Endothelial cell of umbilical vein (primary cell): ENCODE measurements around the gene ZNF37A. TPM values are rescaled to one million over a fixed set of nuclear protein-coding genes. Genes with fewer than 3 reads are reported as not detected.

Experiments
- BruUV-seq: library from RNA; stranded (reverse); fragments of 400-500 nt; replicated peaks from 2 replicates; lab custom pipeline; 2021; lab: Mats Ljungman, UMichigan
- CTCF ChIA-PET: fragments of 300-600, 350-600 bp; sonication (Branson Sonifier 250); formaldehyde crosslinking; loops from one replicate; lab custom pipeline; 2021; ENCODE audit warnings: antibody characterized with exemption, inconsistent platforms; lab: Charles Lee
- POLR2A ChIA-PET: fragments of 300-600, 350-600 bp; sonication (Branson Sonifier 250); formaldehyde crosslinking; loops from one replicate; lab custom pipeline; 2021; ENCODE audit warnings: antibody characterized with exemption, inconsistent platforms; lab: Charles Lee
- DNase-seq: peaks from one replicate; pipeline ENCODE4 v3.0.0-alpha.2; 2011; ENCODE audit warnings: low read depth, low spot score
- FAIRE-seq: peaks from 2 replicates; lab custom pipeline; 2011; peaks lifted over from hg19 to GRCh38; lab: Jason Lieb, UNC
- H2AFZ ChIP-seq: 2 replicates; pipeline ENCODE4 v1.6.0; 2012; ENCODE audit warnings: low read depth, low read length, control low read depth, inconsistent platforms
- H3K27ac ChIP-seq: 2 replicates; pipeline ENCODE4 v1.5.1; 2011; ENCODE audit warnings: low read depth, mild to moderate bottlenecking, control low read depth, low read length, moderate library complexity; ENCODE audit not compliant: insufficient read depth
- H3K27me3 ChIP-seq, 2 experiments: 2 replicates each; pipeline versions ENCODE4 v1.6.0 to v1.6.1; 2011; ENCODE audit warnings: low read length in 2 of 2, mixed read lengths in 1 of 2; ENCODE audit not compliant: control insufficient read depth in 2 of 2, insufficient read depth in 2 of 2
- H3K36me3 ChIP-seq, 2 experiments: 2 replicates in 1 of 2; 3 replicates in 1 of 2; pipeline ENCODE4 v1.5.1; 2011; ENCODE audit warnings: low read length in 2 of 2, mild to moderate bottlenecking in 1 of 2, moderate library complexity in 1 of 2; ENCODE audit not compliant: control insufficient read depth in 2 of 2, insufficient read depth in 2 of 2; ENCODE audit errors: extremely low read depth in 1 of 2
- H3K4me1 ChIP-seq: 3 replicates; pipeline ENCODE4 v1.5.1; 2011; ENCODE audit warnings: mild to moderate bottlenecking, low read length; ENCODE audit not compliant: control insufficient read depth, insufficient read depth; ENCODE audit errors: extremely low read depth
- H3K4me2 ChIP-seq: 2 replicates; pipeline ENCODE4 v1.6.1; 2011; ENCODE audit warnings: low read length, control low read depth, mixed read lengths; ENCODE audit not compliant: insufficient read depth
- H3K4me3 ChIP-seq, 3 experiments: fragments of 200-600 bp in 1 of 3; sonication (generic), shearing (Covaris generic) in 1 of 3; replicated peaks in 1 of 3; 2 replicates each; pipeline ENCODE4 v1.5.1; 2011 to 2016; ENCODE audit warnings: control low read depth in 3 of 3, low read length in 3 of 3, mild to moderate bottlenecking in 2 of 3, inconsistent platforms in 1 of 3, low read depth in 1 of 3, moderate library complexity in 1 of 3; ENCODE audit not compliant: insufficient read depth in 1 of 3
- H3K79me2 ChIP-seq: 2 replicates; pipeline ENCODE4 v1.6.0; 2012; ENCODE audit warnings: low read length, inconsistent platforms; ENCODE audit not compliant: control insufficient read depth, insufficient read depth
- H3K9ac ChIP-seq: replicated peaks from 2 replicates; pipeline ENCODE3; 2011; ENCODE audit warnings: low read length, control low read depth; ENCODE audit not compliant: insufficient read depth; ENCODE audit errors: extremely low read depth
- H3K9me1 ChIP-seq: replicated peaks from 3 replicates; pipeline ENCODE4 v1.6.0; 2011; ENCODE audit warnings: mild to moderate bottlenecking, low read length; ENCODE audit not compliant: control insufficient read depth, insufficient read depth; ENCODE audit errors: extremely low read depth
- H3K9me3 ChIP-seq: replicated peaks from 2 replicates; pipeline ENCODE4 v1.5.1; 2012; ENCODE audit warnings: low read length, inconsistent platforms; ENCODE audit not compliant: control insufficient read depth, insufficient read depth
- H4K20me1 ChIP-seq: replicated peaks from 2 replicates; pipeline ENCODE3; 2011; ENCODE audit warnings: mild to moderate bottlenecking, low read length; ENCODE audit not compliant: control insufficient read depth, insufficient read depth; ENCODE audit errors: extremely low read depth
- FOS ChIP-seq: IDR thresholded peaks from 2 replicates; pipeline ENCODE4 v1.6.1; 2011; ENCODE audit warnings: mild to moderate bottlenecking, low read length, moderate library complexity, borderline replicate concordance; ENCODE audit not compliant: insufficient read depth
- GATA2 ChIP-seq: IDR thresholded peaks from 2 replicates; pipeline ENCODE4 v1.7.0; 2011; ENCODE audit warnings: low read depth, mild to moderate bottlenecking, moderate library complexity, mixed read lengths, low read length; ENCODE audit not compliant: insufficient read length, insufficient read depth
- MYC ChIP-seq: IDR thresholded peaks from one replicate; pipeline ENCODE4 v1.6.1; 2011; ENCODE audit warnings: mild to moderate bottlenecking, low read depth, low read length
- POLR2A ChIP-seq: IDR thresholded peaks from 2 replicates; pipeline ENCODE4 v1.6.1; 2012; ENCODE audit warnings: low read depth, mild to moderate bottlenecking, control low read depth, low read length
- POLR2AphosphoS5 ChIP-seq: IDR thresholded peaks from 2 replicates; pipeline ENCODE4 v1.6.1; 2012; ENCODE audit warnings: low read depth, mild to moderate bottlenecking, control low read depth, low read length, moderate library complexity; ENCODE audit not compliant: insufficient read depth
- dilution Hi-C: fragments of 300-500 bp; cut with MboI; formaldehyde crosslinking; loops from one replicate; pipeline ENCODE4 v1.15.0; 2019; ENCODE audit warnings: low sequenced_read_pairs; ENCODE audit not compliant: extremely low pct_ligation_motif_present
- intact Hi-C: fragments of 100-400 bp; cut with micrococcal nuclease; formaldehyde crosslinking; loops from one replicate; pipeline ENCODE4 v1.10.0; 2022
- polyA plus RNA-seq, 4 experiments: library from polyadenylated mRNA; depleted of rRNA in 3 of 4; stranded (reverse) in 3 of 4; unstranded in 1 of 4; fragments of >200 nt; gene quantifications; 2 replicates each; pipeline versions ENCODE4 v1.2.1 to v1.2.3, GENCODE V29; 2011 to 2012; ENCODE audit warnings: missing spikeins in 1 of 4
- total RNA-seq: library from RNA; stranded (reverse); gene quantifications from 2 replicates; pipeline ENCODE4 v1.2.3, GENCODE V29; 2021
- TF ChIP-seq, protein P1 (sequence below): IDR thresholded peaks from 2 replicates; pipeline ENCODE4 v1.6.1; 2011; ENCODE audit not compliant: insufficient read depth, insufficient read length
- TF ChIP-seq, protein P2 (sequence below), 2 donors: IDR thresholded peaks; 1 replicate in 1 of 2; 2 replicates in 1 of 2; pipeline ENCODE4 v1.5.1; 2011; ENCODE audit warnings: low read length in 2 of 2, mild to moderate bottlenecking in 2 of 2, moderate library complexity in 2 of 2, control low read depth in 1 of 2, inconsistent platforms in 1 of 2, low read depth in 1 of 2; ENCODE audit not compliant: insufficient read depth in 1 of 2; ENCODE audit errors: extremely low read depth in 1 of 2

The ZNF37A gene
- total and polyA plus RNA-seq, 2 donors (not counting 3 experiments of a cell fraction or from before 2014, with no cell fraction given): 3.4 to 14.5 TPM

DNA sequence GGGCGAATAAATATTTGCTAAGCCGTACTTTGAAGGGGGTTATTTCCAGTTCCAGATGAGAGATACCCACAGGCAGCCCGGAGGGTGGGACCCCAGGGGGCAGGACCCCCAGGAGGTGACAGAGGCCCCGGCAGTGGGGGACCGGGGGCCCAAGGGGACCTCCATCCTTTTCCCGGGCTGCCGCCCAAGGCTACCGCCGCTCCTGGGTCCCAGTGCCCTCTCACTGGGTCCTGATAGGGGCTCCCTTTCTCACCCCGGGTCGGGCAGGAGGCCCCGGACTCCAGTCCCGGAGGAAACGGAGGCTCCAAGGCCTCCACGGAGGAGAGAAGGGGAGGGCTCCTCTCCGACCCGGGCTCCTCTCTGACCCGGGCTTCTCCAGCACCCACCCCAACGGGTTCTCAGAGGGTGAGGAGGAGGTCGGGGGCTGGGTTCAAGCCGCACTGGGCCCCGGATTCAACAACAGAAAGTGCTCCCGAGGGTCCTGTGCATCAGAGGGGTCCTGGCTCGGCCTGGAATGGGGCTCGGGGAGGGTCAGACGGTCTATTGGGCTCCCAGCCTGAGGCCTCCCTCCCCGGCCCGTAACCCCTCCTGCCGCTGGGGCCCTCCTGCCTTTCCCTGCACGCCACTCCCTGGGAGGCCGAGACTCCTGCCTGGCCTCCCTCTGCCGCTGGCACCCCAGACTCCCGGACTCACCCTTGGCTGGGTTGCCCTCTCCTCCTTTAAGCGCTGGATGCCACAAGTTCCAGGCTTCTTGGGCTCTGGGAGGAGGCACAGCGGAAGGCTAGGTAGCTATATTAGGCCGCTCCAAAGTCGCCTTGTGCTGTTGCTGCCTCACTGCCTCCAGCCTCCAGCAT is 62.5 kb downstream of the ZNF37A start:
- dilution Hi-C loops: no loop called here
- DNase-seq (no peak), FAIRE-seq (no peak)
- Histone ChIP-seq H3K9ac (no peak overlapping the region), H2AFZ (no peak overlapping the region), H3K36me3 (no peaks in the 10 kb centered on the region), H3K4me3 (no peak overlapping the region), H3K4me1 (no peaks in the 10 kb centered on the region), H3K27ac (no peak overlapping the region), H3K4me2 (no peak overlapping the region), H4K20me1 (no peaks in the 10 kb centered on the region), H3K79me2 (no peaks in the 10 kb centered on the region), H3K9me3 (peaks cover 2% of the 10 kb centered on the region), H3K27me3 (no peaks in the 10 kb centered on the region), H3K9me1 (no peaks in the 10 kb centered on the region)
- BruUV-seq: no TSS peak
- intact Hi-C loops: no loop called here
- TF ChIP-seq GATA2 (no peak), MYC (no peak), FOS (no peak), POLR2AphosphoS5 (no peak), POLR2A (no peak)
- TF ChIP-seq, protein P1, sequence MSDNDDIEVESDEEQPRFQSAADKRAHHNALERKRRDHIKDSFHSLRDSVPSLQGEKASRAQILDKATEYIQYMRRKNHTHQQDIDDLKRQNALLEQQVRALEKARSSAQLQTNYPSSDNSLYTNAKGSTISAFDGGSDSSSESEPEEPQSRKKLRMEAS: no peak
- TF ChIP-seq, protein P2, sequence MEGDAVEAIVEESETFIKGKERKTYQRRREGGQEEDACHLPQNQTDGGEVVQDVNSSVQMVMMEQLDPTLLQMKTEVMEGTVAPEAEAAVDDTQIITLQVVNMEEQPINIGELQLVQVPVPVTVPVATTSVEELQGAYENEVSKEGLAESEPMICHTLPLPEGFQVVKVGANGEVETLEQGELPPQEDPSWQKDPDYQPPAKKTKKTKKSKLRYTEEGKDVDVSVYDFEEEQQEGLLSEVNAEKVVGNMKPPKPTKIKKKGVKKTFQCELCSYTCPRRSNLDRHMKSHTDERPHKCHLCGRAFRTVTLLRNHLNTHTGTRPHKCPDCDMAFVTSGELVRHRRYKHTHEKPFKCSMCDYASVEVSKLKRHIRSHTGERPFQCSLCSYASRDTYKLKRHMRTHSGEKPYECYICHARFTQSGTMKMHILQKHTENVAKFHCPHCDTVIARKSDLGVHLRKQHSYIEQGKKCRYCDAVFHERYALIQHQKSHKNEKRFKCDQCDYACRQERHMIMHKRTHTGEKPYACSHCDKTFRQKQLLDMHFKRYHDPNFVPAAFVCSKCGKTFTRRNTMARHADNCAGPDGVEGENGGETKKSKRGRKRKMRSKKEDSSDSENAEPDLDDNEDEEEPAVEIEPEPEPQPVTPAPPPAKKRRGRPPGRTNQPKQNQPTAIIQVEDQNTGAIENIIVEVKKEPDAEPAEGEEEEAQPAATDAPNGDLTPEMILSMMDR (IDR thresholded peaks at IDR 0.05; ENCODE audit: extremely low read depth in 1 of 2, insufficient read depth in 1 of 2, low read depth in 1 of 2, low read length in 2 of 2): no peak
- POLR2A ChIA-PET: no interaction called here
- CTCF ChIA-PET: no interaction called here
